NCI-H526 treated with DMSO at 0.1 percent for 48 hours (cell line): ENCODE results near the gene HTR4.

Experiments
- DNase-seq: peaks from one replicate; lab custom pipeline; 2025; lab: John Stamatoyannopoulos, UW

HTR4 gene

GRCh38 chr5:148663509-148663908 is 9.2 kb upstream of the HTR4 start:
- no peak for DNase-seq

- DNase-seq, result no peak
Measured at GRCh38 chr5:148660346-148660660, 6.0 kb upstream of the HTR4 start.

GRCh38 chr5:148659641-148660345 is 5.5 kb upstream of the HTR4 start:
- no peak for DNase-seq

GRCh38 chr5:148653291-148653835 is 964 bp downstream of the HTR4 start:
- no peak for DNase-seq

GRCh38 chr5:148651528-148651927 is 2.8 kb downstream of the HTR4 start:
- no peak for DNase-seq

GRCh38 chr5:148645527-148645926 is 8.8 kb downstream of the HTR4 start:
- no peak for DNase-seq

GRCh38 chr5:148641735-148642134 is 12.6 kb downstream of the HTR4 start:
- no peak for DNase-seq

- DNase-seq, result no peak
Measured at GRCh38 chr5:148640471-148640870, 13.9 kb downstream of the HTR4 start.

GRCh38 chr5:148639081-148639480 is 15.2 kb downstream of the HTR4 start:
- no peak for DNase-seq

- no peak for DNase-seq
Measured at GRCh38 chr5:148636353-148636752, 18.0 kb downstream of the HTR4 start.

GRCh38 chr5:148635321-148636083 is 18.8 kb downstream of the HTR4 start:
- DNase-seq, result no peak

- no peak for DNase-seq
Measured at GRCh38 chr5:148633067-148633377, 21.3 kb downstream of the HTR4 start.

- no peak for DNase-seq
Measured at GRCh38 chr5:148632255-148633066, 21.9 kb downstream of the HTR4 start.

GRCh38 chr5:148626986-148627385 is 27.3 kb downstream of the HTR4 start:
- peak; percentile 49 for DNase-seq

GRCh38 chr5:148626081-148626613 is 28.2 kb downstream of the HTR4 start:
- peak; percentile 21 for DNase-seq

- DNase-seq, result no peak
Measured at GRCh38 chr5:148625250-148625649, 29.1 kb downstream of the HTR4 start.

GRCh38 chr5:148623741-148624140 is 30.6 kb downstream of the HTR4 start:
- DNase-seq, result no peak

- no peak for DNase-seq
Measured at GRCh38 chr5:148623101-148623500, 31.2 kb downstream of the HTR4 start.

- DNase-seq, result no peak
Measured at GRCh38 chr5:148620696-148621095, 33.6 kb downstream of the HTR4 start.

- no peak for DNase-seq
Measured at GRCh38 chr5:148620091-148620490, 34.2 kb downstream of the HTR4 start.

- no peak for DNase-seq
Measured at GRCh38 chr5:148619484-148619883, 34.8 kb downstream of the HTR4 start.

GRCh38 chr5:148615644-148616275 is 38.6 kb downstream of the HTR4 start:
- DNase-seq, result no peak
